DMS114 treated with DMSO at 0.1 percent for 48 hours (cell line): Measurements from ENCODE around the gene CMIP.

Experiments
- DNase-seq: peaks from one replicate; lab custom pipeline; 2025; ENCODE audit not compliant: unreplicated experiment; lab: John Stamatoyannopoulos, UW

The CMIP gene

GRCh38 chr16:81633147-81633619 lies 188.6 kb downstream of the CMIP start:
- DNase-seq, result no peak

DNA sequence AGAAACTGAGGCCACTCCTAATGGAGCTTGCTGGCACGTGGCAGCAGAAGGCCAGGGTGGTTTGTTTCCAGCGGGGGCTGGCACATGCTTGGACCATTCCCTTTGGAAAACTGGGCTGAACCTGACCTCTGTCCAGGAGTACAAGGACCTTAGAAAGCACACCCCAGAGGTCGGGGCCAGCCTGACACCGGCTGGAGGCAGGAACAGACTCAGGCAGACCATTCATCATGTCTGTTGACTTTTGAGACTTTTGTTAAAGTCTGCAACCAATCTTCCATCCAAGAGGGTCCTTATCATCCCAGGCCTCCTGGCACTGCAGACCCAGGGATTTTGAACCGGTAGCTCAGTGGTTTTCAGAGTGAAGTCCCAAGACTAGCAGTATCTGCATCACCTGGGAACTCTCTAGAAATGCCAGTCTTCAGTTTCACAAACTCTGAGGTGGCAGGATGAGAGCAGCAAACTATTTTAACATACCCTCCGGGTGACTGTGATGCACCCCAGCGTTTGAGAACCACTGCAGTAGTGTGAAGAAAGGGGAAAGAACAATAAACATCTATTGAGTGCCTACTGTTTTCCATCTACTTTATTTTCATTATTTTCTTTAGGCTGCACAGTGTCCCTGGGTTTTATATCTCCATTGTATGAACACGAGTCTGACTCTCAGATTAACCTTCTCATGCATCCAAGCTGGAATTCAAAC lies 189.2 kb downstream of the CMIP start:
- no peak for DNase-seq

GRCh38 chr16:81634380-81635062 lies 189.9 kb downstream of the CMIP start:
- no peak for DNase-seq

- DNase-seq, result no peak
Measured at GRCh38 chr16:81635063-81635937, 190.7 kb downstream of the CMIP start.

DNA sequence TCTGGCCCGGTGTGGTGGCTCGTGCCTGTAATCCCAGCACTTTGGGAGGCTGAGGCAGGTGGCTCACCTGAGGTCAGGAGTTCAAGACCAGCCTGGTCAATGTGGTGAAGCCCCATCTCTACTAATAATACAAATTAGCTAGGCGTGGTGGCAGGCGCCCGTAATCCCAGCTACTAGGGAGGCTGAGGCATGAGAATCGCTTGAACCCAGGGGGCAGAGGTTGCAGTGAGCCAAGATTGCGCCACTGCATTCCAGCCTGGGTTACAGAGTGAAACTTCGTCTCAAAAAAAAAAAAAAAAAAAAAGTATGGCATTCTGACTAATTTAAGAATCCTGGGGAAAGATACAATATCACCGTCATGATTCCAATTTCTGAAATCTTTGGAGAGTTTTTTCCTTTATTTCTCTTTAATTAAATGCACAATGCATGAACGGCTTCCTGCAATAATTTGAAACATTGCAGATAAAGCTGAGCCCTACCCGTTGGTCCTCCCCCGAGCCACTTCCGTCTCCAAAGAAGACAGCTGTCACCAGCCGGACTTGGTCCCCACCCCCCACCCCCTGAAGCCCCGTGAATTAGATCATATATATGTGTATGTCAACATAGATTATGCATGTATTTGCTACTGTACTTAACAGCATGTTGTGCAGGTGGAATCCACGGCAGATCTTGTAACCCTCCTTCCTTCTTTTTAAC lies 191.8 kb downstream of the CMIP start:
- no peak for DNase-seq

GRCh38 chr16:81637336-81638235 lies 193.0 kb downstream of the CMIP start:
- no peak for DNase-seq

DNA sequence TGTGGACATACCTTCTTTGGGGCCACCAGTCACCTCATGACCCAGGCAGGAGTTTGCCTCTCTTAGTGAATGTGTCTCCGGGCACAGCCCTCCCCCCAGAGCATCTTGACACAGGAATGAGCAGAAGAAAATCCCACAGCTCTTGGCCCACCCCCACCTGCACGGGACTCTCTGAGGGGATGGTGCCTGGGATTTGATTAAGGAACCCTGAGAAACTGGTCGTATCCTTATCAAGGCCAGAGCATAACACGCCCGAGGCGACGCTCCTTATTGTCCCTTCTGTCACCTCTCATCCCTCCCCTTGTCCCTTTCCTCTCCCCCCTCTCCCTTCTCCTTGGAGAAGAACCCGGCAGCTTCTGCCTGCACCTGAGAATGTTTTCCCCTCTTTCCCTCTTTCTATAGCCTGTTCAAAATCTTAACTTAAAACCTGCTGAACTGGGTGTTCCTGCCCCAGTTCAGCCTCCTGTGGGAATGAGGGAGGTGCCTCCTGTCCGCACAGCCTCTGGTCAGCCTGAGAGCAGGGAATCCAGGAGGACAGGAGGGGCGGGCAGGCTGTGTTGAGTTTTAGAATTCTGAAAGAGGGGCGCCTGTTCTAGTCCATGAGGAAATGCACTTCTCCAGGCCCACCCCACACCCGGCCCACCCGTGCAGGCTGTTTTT lies 193.8 kb downstream of the CMIP start:
- no peak for DNase-seq

- DNase-seq, result no peak
Measured at GRCh38 chr16:81639348-81639747, 194.7 kb downstream of the CMIP start.

DNA sequence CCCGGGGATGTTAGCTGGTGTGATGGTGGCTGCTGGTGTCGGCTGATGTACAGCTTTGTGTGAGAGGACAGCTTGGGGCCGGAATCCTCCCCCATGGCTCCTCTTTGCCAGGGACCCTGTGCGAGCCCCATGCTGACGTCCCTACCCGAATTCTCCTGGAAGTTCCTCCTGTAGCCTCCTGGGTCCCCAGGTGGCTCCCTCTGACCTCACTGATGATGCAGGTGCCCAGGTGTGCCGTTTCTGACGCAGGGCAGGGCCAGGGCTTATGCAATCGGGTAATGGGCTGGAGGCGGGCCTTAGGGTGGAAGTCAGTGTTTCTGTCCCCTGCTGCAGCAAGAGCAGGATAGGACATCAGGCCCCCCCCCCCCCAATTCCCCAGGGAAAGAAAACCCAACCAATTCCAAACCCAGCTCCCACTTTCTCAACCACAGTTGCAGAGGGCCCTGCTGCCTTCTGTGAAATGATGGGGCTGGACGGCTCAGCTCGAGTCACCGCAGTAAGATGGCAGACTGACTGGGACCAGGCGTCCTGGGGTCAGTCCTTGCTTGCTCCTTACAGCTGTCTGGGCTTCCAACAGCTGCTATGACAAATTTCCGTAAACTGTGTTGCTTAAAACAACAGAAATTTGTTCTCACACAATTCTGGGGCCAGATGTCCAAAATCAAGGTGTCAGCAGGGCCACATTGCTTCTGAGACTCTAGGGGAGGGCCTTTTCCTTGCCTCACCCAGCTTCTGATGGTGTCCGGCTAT lies 195.5 kb downstream of the CMIP start:
- no peak for DNase-seq

GRCh38 chr16:81640681-81641070 lies 196.1 kb downstream of the CMIP start:
- no peak for DNase-seq

DNA sequence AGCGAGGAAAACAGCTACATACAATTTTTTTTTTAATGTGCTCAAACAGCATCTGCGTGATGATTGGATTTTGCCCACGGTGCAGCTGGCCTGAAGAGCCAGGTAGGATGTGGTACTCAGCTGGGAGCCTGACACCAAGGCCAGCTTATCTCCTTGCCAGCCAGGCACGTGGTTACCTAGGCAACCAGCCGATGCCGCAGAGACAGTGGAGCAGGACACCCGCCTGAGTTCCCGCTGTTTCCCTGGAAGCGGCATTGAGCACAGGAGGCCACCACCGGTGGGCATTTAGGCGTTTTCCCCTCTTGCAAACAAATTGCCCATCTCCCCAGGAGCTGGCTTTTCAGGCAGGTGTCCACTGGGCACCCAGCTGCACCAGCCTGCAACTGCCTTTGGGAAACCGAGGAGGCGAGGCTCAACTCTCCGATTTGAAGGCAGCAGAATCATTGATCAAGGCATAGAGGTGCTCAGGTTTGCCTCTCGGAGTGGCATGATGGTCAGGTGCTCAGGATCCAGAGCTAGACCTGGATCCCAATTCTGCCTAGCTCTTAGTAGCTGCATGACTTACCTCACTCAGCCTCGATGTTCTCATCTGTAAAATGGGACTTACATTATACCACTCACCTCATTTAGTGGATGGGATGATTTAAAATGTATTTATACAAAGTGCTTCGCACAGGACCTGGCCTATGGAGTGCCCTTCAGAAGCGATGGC lies 196.9 kb downstream of the CMIP start:
- no peak for DNase-seq

- DNase-seq, result no peak
Measured at GRCh38 chr16:81642107-81642436, 197.5 kb downstream of the CMIP start.

DNA sequence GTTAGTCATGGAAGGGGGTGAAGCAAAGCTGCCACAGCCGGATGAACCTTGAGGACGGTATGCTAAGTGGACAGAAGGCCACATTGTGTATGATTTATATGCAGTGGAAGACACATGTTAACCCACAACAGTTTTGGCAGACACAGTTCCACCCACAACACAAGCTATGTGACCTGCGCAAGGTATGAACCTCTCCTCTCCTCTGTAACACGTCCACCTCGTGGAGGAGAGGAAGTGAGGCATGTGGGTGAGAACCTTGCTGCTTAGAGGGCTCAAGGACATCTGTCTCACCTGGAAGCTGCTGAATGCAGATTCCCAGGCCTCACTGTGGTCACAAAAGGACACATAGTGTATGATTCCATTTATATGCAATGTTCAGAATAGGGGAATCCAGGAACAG lies 198.3 kb downstream of the CMIP start:
- DNase-seq, result no peak

DNA sequence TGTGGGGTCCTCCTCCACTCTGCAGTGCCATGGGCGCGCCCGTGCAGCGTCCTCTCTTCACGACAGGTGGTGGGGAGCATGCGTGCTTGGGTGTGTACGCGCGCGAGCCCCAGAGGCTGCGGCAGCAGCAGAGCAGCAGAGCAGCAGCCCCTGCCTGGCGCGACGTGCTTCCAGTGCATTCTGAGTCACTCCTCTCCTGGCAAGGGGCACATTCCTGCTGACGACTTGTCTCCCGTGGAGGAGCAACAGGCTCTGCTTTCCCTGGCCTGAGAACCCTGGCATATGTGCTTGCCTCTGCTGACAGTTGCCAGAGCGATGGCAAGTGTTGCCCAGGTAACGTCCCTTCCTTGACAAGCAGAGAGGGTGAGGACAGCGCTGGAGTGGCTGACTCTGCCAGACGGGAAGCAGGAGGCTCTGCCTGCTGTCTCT lies 200.7 kb downstream of the CMIP start:
- no peak for DNase-seq

DNA sequence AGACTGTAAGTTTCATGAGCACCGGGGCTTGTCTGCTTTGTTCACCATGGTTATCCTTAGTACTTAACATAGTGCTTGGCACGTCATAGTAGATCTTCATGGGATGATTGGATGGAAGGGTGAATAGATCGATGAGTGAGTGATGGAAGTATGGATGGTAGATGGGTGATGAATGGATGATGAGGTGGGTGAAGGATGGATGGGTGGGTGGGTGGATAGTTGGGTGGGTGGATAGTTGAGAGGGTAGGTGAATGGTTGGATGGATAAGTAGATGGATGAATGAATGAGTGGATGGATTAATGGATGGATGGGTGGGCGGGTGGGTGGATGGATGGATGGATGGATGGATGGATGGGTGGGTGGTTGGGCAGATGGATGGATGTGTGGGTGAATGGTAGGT lies 201.3 kb downstream of the CMIP start:
- no peak for DNase-seq

DNA sequence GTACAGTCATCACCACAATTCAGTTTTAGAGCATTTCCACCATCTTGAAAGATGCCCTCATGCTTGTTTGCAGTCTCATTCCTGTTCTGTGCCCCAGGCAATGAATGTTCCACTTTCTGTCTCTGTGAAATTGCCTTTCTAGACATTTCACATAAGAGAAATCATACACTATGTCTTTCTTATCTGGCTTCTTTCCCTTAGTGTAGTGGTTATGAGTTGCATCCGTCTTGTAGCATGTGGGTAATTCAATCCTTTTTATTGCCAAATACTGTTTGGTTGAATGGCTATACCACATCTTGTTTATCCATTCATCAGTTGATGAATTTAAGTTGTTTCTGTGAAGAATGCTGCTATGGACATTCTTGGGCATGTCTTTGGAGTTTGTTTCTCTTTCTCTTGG lies 202.0 kb downstream of the CMIP start:
- no peak for DNase-seq

- DNase-seq, result no peak
Measured at GRCh38 chr16:81647527-81647926, 202.9 kb downstream of the CMIP start.

DNA sequence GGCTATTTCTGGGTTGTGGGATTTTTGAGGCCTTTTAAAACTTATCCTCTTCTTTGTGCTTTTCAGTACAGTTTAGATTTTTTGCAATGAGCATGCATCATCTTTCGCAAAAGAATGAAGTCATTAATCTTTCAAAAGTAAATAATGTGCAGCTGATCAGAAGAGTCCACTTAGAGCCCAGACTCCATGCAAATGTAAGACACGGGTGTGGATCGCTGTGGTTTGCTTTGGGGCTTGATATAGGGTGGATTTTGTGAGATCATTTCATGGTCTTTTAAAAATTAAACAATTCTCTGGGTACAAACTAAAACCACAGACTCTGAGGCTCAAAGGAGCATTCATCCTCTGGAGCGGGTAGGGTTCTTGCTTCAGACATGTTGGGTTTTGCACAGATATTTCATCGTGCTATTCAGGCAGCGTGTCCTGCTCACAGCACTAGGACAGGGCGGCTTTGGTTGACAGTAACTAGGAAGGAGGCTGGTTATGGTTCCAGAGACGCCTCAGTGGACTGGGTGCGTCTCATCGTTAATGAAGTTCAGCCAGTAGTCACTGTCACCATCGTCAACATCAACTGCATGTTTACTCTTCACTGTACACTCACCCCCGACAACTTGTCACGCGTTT lies 205.1 kb downstream of the CMIP start:
- DNase-seq, result no peak
